RCC 7860 (cell line): ENCODE measurements around the gene PNPT1.
A peak's percentile ranks its signal among the peaks of the same experiment; 100 is the strongest.

Source experiments
- DNase-seq: peaks from one replicate; pipeline ENCODE4 v3.0.0-alpha.2; 2015; ENCODE audit warnings: low spot score
- FAIRE-seq: peaks from 2 replicates; lab custom pipeline; 2012; peaks lifted over from hg19 to GRCh38; lab: Jason Lieb, UNC

The PNPT1 gene

DNA sequence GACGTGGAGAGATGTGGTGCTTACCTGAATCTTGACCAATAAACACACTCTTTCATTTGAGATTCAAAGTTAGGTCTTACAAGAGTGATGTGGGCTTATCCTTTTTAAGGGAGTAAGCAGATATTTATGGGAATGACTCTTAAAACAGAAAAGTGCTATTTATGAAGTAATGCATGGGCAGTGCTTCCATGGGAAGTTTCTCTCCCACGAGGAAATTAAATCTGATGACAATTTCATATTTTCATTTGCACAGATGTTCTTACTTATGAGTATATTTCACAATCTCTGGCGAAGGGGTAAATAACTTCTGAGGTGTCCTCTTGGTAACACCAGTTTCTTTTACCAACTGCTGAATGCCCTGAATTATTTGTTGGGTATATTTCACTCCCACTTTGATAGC, 21.0 kb downstream of the PNPT1 start:
- FAIRE-seq (no peak), DNase-seq (no peak)

DNA sequence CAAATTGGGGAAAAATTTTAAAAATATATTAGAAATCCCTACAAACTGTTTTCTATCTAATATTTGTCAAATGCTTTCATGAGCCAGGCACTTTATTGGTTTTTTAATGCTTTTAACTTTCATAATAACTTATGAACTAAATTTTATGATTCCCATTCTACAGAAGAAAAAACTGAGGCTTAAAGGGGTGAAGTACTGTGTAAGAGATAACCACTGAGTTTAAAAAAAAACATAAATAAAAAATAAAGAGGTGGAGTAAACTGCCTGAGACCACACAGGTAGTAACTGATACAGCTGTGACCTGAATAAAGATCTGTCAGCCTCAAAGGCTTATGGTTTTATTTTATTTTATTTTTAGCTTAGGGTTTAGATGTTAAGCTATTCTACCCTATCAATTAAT, 24.7 kb downstream of the PNPT1 start:
- DNase-seq (no peak), FAIRE-seq (no peak)

DNA sequence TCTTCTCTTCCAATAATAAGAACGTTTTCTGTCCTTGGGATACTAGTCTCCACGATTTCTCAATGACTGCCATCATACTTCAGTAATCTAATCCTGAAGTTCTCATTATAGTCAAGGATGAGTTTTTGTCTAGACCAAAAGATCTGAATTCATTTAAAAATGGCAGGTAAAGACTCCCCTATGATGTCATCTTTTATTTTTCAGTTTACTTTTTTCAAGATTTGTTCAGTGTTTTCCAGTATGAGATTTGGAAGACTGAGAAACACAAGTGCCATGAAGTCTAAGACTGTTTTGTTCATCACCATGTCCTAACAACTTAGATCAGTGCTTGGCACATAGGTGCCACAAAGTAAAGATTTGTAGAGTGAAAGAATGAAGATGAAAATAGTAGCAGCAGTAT, 40.4 kb downstream of the PNPT1 start:
- FAIRE-seq, result no peak
- no peak for DNase-seq

GRCh38 chr2:55649211-55649610, 44.4 kb downstream of the PNPT1 start:
- DNase-seq (no peak), FAIRE-seq (no peak)

- FAIRE-seq (no peak), DNase-seq (no peak)
Measured at GRCh38 chr2:55636831-55637230, 56.8 kb downstream of the PNPT1 start.

DNA sequence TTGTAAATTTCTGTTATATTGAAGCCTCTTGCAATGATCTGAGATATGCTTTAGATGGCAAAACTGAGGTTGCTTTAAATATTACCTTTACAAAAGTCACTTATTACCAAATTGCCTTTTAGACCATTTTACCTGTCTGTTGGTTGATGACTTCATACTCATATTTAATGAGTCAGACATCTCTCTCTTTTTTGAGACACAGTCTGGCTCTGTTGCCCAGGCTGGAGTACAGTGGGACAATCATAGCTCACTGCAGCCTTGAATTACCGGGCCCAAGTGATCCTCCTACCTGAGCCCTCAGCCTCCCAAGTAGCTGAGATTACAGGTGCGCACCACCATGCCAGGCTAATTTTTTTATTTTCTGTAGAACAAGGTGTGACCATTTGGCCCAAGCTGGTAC, 64.7 kb downstream of the PNPT1 start:
- DNase-seq (no peak), FAIRE-seq (no peak)

DNA sequence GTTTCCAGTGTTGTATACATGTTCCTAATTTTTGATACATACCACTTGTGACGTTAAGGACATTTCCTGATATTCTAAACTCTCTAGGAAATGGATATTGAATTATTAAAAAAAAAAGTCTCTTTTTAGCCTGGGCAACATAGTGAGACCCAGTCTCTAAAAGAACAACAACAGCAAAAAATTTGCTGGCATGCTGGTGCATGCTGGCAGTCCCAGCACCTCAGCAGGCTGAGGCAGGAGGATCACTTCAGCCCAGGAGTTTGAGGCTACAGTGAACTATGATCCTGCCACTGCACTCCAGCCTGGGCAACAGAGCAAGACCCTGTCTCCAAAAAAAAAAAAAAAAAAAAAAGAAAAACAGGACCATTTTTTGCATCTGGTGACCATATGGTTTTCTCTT, 65.7 kb downstream of the PNPT1 start:
- FAIRE-seq, result no peak
- no peak for DNase-seq

GRCh38 chr2:55621802-55622201, 71.8 kb downstream of the PNPT1 start:
- FAIRE-seq (no peak), DNase-seq (no peak)

GRCh38 chr2:55620123-55620779, 73.4 kb downstream of the PNPT1 start:
- no peak for DNase-seq
- no peak for FAIRE-seq

DNA sequence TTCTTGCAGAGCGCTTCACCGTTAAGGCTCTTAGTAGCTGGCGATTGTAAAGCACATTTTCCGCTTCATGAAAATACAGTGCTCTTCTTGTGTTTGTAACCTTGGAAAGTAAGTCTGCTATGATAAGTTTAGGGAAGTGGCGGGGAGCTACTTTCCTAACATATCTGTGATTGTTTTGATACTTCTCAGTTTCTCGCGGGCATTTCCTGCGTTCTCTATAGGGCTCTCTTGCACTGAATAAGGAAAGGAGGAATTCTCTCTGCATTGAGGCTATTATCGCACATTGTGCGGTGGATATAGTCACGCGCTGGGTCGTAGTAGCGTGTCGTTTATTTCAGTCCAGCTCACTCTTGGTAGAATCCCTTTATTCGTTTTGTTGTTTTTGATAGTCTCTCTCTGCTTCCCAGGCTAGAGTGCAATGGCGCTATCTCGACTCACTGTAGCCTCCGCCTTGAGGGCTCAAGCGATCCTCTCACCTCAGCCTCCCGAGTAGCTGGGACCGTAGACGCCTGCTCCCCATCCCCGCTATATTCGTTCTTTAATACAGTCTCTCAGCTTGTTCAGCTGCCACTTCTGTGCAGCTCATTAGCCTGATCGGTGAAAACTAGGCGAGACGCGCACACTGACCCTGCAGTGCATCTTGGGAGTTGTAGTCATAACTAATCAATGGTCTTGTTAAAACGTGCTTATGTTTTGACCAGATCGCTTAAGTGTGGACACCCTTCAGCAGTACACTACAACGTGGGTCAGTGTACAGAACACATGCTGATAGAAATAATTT, 75.2 kb downstream of the PNPT1 start:
- no peak for FAIRE-seq
- peak; percentile 16 for DNase-seq

GRCh38 chr2:55618025-55618274, 75.7 kb downstream of the PNPT1 start:
- no peak for DNase-seq
- no peak for FAIRE-seq

DNA sequence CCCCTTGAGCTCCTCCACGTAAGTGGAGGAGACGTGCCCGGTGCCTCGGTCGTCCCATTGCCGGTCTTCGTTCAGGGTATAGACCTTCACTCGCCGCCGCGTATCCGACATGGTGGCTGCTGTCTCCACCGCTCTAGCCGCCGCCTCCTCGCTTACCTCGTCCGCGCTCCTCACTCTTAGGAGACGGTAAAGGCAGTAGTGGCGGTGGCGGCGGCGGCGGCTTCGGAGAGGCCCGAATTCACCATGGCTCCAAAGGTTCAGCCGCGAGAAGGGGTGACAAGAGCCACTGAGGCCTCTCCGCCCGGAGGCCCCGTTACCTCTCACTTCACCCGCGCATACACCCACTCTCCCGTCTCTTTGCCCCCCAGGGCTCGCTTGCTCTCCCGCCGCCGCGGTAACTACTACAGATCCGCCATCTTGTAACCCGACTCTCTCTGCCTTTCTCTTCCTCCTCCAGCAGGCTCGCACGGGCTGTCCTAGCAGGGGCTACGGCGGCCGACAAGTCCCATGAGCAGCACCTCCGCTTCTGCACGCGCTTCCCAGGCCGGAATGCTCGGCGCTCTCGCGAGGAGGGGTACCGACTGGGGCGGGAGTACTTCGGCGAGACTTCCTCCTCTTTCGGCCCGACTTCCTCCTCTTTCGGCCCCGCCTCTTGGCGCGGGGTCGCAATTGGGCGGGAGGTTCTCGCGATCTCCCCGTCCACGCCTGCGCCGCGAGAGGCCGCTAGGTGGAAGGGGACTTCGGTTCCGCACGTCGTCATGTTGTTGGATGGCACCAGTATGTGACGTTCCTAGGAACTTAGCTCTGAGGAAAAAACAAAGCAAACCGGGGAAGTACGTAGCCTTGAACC, 76.2 kb downstream of the PNPT1 start, which contains the start of gene PPP4R3B:
Gene PPP4R3B (minus strand): TSS at position 448 of the 850 bp plus-strand sequence. CDS start 337 bp downstream, at position 111.
- peak; percentile 84 for FAIRE-seq

DNA sequence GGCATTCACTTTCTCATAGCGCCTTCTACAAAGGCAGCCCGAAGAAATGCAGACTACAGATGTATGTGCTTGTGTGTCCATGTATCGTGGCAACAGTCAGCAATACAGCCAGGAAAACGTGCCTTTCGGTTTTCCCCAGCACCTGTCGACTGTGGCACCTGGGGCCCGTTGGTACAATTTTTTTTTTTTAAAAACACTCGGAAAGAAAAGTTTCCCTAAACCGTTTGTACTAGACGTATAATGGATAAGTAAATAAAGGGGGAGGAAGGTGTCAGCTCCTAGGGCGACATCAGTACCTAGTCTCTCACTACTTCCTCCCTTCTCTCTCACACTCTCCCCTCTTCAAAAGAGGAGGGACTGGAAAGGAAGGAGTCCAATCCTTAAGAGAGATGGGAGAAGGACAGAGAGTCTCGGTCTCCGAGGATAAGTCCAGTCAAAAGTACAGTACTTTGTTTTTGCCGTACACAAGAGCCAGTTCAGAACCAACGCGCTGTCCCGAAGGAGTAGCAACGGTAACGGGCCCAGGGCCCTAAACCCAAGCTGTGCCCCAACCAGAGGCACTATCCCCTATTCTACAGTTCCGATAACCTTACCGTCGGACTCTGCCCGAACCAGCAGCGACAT, 77.0 kb downstream of the PNPT1 start:
- FAIRE-seq, result no peak
- DNase-seq, result peak; percentile 72

More for the DNA sequence above, 76.2 kb downstream of the PNPT1 start, which contains the start of gene PPP4R3B:
- peak; percentile 99 for DNase-seq

DNA sequence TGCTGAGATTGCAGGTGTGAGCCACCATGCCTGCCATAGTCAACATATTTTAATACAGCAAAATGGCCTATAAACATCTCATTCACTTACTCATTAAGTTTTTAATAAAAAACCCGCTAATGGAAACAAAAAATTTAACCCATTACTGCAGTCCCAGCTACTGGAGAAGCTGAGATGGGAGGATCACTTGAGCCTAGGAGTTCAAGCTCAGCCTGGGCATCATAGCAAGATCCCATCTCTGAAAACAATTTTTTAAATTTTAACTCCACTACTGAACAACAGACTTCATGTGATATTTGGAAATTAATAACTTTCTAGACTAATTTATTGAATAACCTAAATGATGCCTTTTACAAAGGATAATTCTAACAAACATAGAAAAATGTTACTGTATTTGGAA, 81.6 kb downstream of the PNPT1 start:
- no peak for DNase-seq
- no peak for FAIRE-seq

DNA sequence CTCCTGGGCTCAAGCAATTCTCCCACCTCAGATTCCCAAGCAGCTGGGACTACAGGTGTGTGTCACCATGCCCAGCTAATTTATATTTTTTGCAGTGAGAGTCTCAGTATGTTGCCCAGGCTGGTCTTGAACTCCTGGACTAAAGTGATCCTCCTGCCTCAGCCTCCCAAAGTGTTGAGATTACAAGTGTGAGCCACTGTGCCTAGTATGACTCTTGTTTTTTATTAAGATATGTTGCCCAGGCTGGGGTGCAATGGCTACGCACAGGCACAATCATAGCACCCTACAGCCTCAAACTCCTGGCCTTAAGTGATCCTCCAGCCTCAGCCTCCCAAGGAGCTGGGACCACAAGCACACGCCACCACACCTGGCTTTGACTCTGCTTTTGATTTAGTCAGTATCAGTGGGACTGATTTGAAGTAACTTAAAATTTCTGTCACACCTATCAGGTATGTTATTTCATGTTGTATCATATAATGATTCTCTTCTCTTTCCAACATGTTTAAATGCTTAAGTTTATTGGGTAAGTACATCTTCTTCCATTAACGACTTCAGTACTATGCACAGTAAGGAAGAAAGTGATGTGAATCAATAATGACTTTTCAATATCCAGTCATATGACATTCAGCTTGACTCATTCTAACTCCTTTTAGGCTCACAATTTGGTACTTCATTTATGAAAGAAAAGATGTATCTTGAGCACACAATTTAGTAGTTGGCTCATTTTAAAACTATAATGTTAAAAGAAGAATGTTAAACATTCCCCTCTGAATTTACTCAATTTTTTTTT, 82.5 kb downstream of the PNPT1 start:
- FAIRE-seq (no peak), DNase-seq (no peak)

DNA sequence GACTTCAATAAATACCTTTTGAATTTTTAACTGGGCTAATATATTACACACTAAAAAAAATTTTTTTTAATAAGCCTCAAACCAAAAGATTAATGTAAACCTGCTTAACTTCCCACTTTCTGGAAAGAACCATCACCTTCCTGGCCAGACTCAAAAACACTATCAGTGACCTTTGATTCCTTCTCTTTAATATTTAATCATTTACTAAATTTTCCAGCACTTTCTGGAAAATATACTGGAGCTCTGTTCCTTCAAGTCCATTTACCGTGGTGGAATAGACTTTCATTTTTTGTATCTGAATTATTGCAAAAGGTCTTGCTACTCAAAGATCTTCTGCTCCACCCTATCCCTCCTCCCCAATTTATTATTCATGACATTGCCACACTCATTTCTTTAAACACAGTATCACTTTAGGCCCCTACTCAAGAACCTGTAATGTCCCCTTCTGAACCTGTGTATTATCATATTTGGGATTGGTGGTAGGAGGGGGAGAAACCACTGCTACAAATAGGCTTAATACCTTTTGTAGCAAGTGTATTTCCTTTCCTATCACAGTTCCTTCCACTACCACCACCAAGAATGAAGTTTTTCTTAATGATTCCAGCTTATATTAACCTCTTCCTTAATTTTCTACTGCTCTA, 83.6 kb downstream of the PNPT1 start:
- FAIRE-seq (no peak), DNase-seq (no peak)

DNA sequence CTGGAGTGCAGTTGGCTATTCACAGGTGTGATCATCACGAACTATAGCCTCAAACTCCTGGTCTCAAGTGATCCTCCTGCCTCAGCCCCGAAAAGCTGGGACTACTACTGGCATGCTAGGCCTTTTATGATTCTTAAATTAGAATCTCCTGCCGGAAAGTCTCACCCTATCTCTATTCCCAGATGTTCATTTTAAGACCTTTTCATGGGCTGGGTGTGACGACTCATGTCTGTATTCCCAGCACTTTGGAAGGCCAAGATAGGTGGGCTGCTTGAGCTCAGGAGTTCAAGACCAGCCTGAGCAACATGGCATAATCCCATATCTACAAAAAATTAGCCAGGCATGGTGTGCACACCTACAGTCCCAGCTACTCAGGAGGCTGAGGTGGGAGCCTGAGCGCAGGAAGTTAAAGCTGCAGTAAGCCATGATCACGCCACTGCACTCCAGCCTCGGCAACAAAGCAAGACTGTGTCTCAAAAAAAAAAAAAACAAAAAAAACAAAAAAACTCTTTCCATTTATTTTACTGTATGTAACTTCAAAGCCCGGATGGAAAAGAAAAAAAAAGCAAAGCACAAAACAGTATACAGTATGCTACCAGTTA, 84.3 kb downstream of the PNPT1 start:
- FAIRE-seq, result no peak

GRCh38 chr2:55607717-55608116, 85.9 kb downstream of the PNPT1 start:
- no peak for DNase-seq
- FAIRE-seq, result no peak

More for the DNA sequence above, 84.3 kb downstream of the PNPT1 start:
- DNase-seq, result no peak

GRCh38 chr2:55604027-55604565, 89.5 kb downstream of the PNPT1 start:
- FAIRE-seq (no peak), DNase-seq (no peak)
